HG03135 (cell line): ENCODE measurements around the gene DCAF10.
"Not testable (repeated sequence)": the region's sequence is repeated elsewhere in the genome, so short reads cannot be mapped to it uniquely, and the experiment has no call there.

Source experiments
- ATAC-seq: cut with Tn5 transposase; IDR thresholded peaks from one replicate; pipeline ENCODE4 v1.9.1; 2021; ENCODE audit warnings: mild to moderate bottlenecking, moderate library complexity; ENCODE audit not compliant: unreplicated experiment

DCAF10 gene

GRCh38 chr9:37856551-37856950 is 56.0 kb downstream of the DCAF10 start:
- no peak for ATAC-seq

GRCh38 chr9:37859043-37859442 is 58.4 kb downstream of the DCAF10 start:
- no peak for ATAC-seq

GRCh38 chr9:37862530-37862929 is 61.9 kb downstream of the DCAF10 start:
- no peak for ATAC-seq

GRCh38 chr9:37870081-37870798 is 69.6 kb downstream of the DCAF10 start:
- no peak for ATAC-seq

GRCh38 chr9:37870799-37871176 is 70.2 kb downstream of the DCAF10 start:
- ATAC-seq: no peak

- no peak for ATAC-seq
Measured at GRCh38 chr9:37873955-37874354, 73.4 kb downstream of the DCAF10 start.

GRCh38 chr9:37876376-37876775 is 75.8 kb downstream of the DCAF10 start:
- ATAC-seq: no peak

GRCh38 chr9:37880916-37881479 is 80.4 kb downstream of the DCAF10 start:
- ATAC-seq: no peak

- ATAC-seq: not testable (repeated sequence)
Measured at GRCh38 chr9:37887977-37888583, 87.5 kb downstream of the DCAF10 start.

GRCh38 chr9:37889536-37889935 is 88.9 kb downstream of the DCAF10 start:
- no peak for ATAC-seq

GRCh38 chr9:37891042-37891441 is 90.4 kb downstream of the DCAF10 start:
- not testable (repeated sequence) for ATAC-seq

- no peak for ATAC-seq
Measured at GRCh38 chr9:37892063-37892462, 91.5 kb downstream of the DCAF10 start.

GRCh38 chr9:37897665-37898064 is 97.1 kb downstream of the DCAF10 start:
- no peak for ATAC-seq

GRCh38 chr9:37899041-37899440 is 98.4 kb downstream of the DCAF10 start:
- no peak for ATAC-seq

GRCh38 chr9:37902131-37902530 is 101.5 kb downstream of the DCAF10 start:
- ATAC-seq: no peak

GRCh38 chr9:37902796-37903646 is 102.4 kb downstream of the DCAF10 start:
- peak; percentile 22 for ATAC-seq

- ATAC-seq: peak; percentile 81
Measured at GRCh38 chr9:37903647-37904444, 103.2 kb downstream of the DCAF10 start, which contains the start of gene SLC25A51. TSS of gene SLC25A51 (minus strand) at chr9:37904127. CDS start at chr9:37888550, 15,577 bp downstream.

GRCh38 chr9:37904445-37905130 is 104.0 kb downstream of the DCAF10 start:
- no peak for ATAC-seq

GRCh38 chr9:37905131-37905505 is 104.5 kb downstream of the DCAF10 start:
- no peak for ATAC-seq

GRCh38 chr9:37905776-37906175 is 105.2 kb downstream of the DCAF10 start:
- no peak for ATAC-seq
